ENCODE data around the gene HPCA. TPM values are rescaled to one million over a fixed set of nuclear protein-coding genes. Genes with fewer than 3 reads are reported as not detected.
A peak's percentile ranks its signal among the peaks of the same experiment; 100 is the strongest.

Gene HPCA
- total RNA-seq, 2 donors from 2014 or later = not detected

DNA sequence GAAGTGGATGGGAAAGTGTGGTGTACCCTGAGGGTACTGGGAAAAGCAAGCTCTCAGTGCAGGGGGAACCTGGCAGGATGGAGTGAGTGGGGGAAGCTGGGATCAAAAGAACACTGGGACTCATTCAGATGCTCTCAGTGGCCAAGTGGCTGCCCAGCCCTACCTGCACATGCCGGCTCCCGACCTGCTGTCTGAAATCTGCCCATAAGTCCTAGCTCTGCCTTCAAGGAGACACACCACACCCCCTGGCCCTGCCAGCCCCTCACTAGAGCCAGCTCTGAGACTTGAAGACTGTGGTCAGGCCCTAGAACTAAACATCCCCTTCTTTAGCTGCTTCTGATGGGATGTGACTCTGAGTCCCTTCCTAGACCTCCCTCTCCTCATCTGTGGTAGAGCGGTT is 12.7 kb downstream of the HPCA start:
- Histone ChIP-seq H3K9me3 (no peaks in the 10 kb centered on the region), H3K27me3 (replicated peaks; ENCODE audit: insufficient read depth) (no peaks in the 10 kb centered on the region), H3K4me1 (ENCODE audit: control insufficient read depth in 1 of 2, low read depth in 2 of 2) (peaks cover 3 to 12% of the 10 kb centered on the region in 2 donors), H3K36me3 (no peaks in the 10 kb centered on the region), H3K27ac (no peak overlapping the region), H3K4me3 (no peak overlapping the region)
- TF ChIP-seq, protein P1, sequence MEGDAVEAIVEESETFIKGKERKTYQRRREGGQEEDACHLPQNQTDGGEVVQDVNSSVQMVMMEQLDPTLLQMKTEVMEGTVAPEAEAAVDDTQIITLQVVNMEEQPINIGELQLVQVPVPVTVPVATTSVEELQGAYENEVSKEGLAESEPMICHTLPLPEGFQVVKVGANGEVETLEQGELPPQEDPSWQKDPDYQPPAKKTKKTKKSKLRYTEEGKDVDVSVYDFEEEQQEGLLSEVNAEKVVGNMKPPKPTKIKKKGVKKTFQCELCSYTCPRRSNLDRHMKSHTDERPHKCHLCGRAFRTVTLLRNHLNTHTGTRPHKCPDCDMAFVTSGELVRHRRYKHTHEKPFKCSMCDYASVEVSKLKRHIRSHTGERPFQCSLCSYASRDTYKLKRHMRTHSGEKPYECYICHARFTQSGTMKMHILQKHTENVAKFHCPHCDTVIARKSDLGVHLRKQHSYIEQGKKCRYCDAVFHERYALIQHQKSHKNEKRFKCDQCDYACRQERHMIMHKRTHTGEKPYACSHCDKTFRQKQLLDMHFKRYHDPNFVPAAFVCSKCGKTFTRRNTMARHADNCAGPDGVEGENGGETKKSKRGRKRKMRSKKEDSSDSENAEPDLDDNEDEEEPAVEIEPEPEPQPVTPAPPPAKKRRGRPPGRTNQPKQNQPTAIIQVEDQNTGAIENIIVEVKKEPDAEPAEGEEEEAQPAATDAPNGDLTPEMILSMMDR (IDR thresholded peaks at IDR 0.05) = no peak
- DNase-seq (ENCODE audit: low spot score) (no peak), ATAC-seq (ENCODE audit: insufficient number of reproducible peaks, low FRiP score, low read depth) (no peak)

- Histone ChIP-seq H3K4me1 (ENCODE audit: control insufficient read depth in 1 of 2, low read depth in 2 of 2) (peaks cover 3 to 11% of the 10 kb centered on the region in 2 donors), H3K4me3 (no peak overlapping the region), H3K27ac (no peak overlapping the region), H3K27me3 (replicated peaks; ENCODE audit: insufficient read depth) (no peaks in the 10 kb centered on the region), H3K9me3 (no peaks in the 10 kb centered on the region), H3K36me3 (no peaks in the 10 kb centered on the region)
- TF ChIP-seq, protein P1 (IDR thresholded peaks at IDR 0.05) = no peak
- DNase-seq (ENCODE audit: low spot score) (no peak), ATAC-seq (ENCODE audit: insufficient number of reproducible peaks, low FRiP score, low read depth) (no peak)
Measured at GRCh38 chr1:32899586-32900296, 13.4 kb downstream of the HPCA start.

- Histone ChIP-seq H3K27me3 (replicated peaks; ENCODE audit: insufficient read depth) (no peaks in the 10 kb centered on the region), H3K4me3 (peak overlapping the region; percentile 89), H3K27ac (no peak overlapping the region), H3K4me1 (ENCODE audit: control insufficient read depth in 1 of 2, low read depth in 2 of 2) (peaks cover 3 to 11% of the 10 kb centered on the region in 2 donors), H3K36me3 (no peaks in the 10 kb centered on the region), H3K9me3 (no peaks in the 10 kb centered on the region)
- ATAC-seq (ENCODE audit: insufficient number of reproducible peaks, low FRiP score, low read depth) (no peak), DNase-seq (ENCODE audit: low spot score) (no peak)
- TF ChIP-seq, protein P1 (IDR thresholded peaks at IDR 0.05) = no peak
Measured at GRCh38 chr1:32900371-32900955, 14.2 kb downstream of the HPCA start.

GRCh38 chr1:32900956-32901822 is 14.9 kb downstream of the HPCA start, which contains the start of gene TMEM54:
TMEM54 (minus strand) TSS chr1:32901389; CDS start chr1:32901238, 151 bp downstream.
- Histone ChIP-seq H3K27me3 (replicated peaks; ENCODE audit: insufficient read depth) (no peaks in the 10 kb centered on the region), H3K27ac (no peak within 1 kb of the TSS)
- no peak for ATAC-seq (ENCODE audit: insufficient number of reproducible peaks, low FRiP score, low read depth)

More at GRCh38 chr1:32900956-32901822, 14.9 kb downstream of the HPCA start, which contains the start of gene TMEM54:
- TF ChIP-seq, protein P1 (IDR thresholded peaks at IDR 0.05) = no peak
- H3K9me3 ChIP-seq = no peaks in the 10 kb centered on the region
- peak within 1 kb of the TSS; percentile 89 for H3K4me3 ChIP-seq
- no peaks in the 10 kb centered on the region for H3K36me3 ChIP-seq
- no peak for DNase-seq (ENCODE audit: low spot score)
- H3K4me1 ChIP-seq (ENCODE audit: control insufficient read depth in 1 of 2, low read depth in 2 of 2) = peaks cover 3 to 11% of the 10 kb centered on the region in 2 donors

Data from thoracic aorta (tissue), 2 donors.